NCI-H2029 treated with DMSO at 0.1 percent for 48 hours (cell line): ENCODE data around the gene RPLP2.

Experiments
- DNase-seq: peaks from one replicate; lab custom pipeline; 2025; lab: John Stamatoyannopoulos, UW

Gene RPLP2

DNA sequence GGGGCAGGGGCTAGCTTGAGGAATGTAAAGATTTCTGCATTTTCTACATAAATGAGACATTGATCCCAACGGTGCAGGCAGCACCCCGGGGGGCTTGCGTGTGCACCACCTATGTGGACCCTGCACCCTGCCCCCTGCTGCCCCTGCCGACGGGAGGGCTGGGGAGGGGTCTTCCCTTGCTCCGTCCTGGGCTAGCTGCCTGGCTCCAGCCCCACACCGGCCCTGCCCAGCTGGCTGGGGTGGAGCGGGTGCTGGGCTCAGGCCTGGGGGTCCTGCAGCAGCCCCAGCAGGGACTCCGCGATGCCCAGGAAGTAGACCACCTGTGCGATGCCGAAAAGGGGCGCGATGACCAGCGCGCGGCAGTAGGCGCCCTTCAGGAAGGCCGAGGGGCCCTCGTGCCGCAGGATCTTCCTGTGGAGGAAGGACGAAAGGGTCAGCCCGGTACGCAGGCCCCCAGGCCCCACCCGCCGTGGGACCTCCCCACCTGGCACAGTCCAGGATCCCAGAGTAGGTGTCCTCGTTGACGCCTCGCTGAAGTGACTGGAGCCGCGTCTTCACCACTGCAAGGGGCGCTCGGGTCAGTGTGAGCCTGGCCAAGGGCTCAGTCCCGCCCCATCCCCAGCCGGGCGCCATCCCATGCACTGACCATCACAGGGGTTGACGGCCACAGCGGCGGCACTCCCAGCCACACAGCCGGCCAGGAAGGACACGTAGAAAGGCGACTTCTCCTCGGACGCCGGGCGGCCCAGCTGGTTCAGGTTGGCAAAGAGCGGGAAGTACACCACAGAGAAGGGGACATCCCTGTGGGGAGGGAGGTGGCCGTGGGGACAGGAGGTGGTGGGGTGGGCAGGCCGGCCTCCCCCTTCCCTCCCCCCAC is 17.9 kb upstream of the RPLP2 start:
- no peak for DNase-seq

DNA sequence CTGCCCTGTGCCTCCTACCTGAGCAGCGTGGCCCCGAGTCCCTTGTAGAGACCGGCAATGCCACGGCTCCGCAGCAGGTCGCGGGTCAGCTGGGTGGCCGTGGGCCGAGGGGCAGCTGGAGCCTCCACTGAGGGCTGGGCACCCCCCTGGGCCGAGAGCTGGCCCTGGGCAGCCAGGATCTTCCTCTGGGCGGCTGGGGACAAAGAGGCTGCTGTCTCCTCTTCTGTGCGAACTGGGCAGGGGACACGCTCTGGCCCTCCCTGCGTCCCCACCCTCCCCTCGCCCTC is 17.3 kb upstream of the RPLP2 start:
- DNase-seq: no peak

DNA sequence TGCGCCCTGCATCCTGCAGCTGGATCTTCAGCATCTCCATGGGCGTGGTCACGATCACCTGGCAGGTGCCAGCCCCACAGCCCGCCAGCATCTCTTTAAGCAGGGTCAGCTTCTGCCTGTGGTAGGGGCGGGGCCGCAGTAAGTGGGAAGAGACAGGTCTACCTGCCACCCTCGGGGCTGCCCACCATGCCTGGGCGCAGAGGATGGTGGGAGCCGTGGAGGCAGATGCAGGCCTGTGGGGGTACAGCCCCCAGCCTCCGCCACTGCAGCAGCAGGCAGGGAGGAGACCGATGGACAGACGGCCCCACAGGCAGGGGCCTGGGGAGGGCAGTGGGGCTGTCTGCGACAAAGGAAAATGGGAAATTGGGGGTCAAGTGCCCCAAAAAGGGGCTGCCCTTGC is 16.9 kb upstream of the RPLP2 start:
- no peak for DNase-seq

DNA sequence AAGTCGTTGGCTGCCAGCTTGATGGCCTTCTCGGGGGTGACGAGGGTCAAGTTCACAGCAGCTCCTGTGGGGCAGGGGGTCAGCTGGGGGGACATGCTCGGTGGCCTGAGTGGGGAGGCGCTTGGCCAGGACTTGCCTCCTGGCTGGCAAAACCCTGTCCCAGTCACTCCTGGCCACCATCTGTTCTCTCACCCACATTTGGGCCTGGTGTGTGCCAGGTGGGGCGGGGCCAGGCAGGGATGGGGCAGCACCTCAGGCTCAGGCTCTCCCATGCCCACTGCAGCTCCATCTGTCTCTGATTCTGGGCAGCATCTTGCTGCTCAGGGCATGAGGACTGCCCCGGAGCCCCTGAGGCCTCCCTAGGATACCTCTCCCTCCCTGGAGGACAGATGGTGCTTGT is 16.2 kb upstream of the RPLP2 start:
- no peak for DNase-seq

DNA sequence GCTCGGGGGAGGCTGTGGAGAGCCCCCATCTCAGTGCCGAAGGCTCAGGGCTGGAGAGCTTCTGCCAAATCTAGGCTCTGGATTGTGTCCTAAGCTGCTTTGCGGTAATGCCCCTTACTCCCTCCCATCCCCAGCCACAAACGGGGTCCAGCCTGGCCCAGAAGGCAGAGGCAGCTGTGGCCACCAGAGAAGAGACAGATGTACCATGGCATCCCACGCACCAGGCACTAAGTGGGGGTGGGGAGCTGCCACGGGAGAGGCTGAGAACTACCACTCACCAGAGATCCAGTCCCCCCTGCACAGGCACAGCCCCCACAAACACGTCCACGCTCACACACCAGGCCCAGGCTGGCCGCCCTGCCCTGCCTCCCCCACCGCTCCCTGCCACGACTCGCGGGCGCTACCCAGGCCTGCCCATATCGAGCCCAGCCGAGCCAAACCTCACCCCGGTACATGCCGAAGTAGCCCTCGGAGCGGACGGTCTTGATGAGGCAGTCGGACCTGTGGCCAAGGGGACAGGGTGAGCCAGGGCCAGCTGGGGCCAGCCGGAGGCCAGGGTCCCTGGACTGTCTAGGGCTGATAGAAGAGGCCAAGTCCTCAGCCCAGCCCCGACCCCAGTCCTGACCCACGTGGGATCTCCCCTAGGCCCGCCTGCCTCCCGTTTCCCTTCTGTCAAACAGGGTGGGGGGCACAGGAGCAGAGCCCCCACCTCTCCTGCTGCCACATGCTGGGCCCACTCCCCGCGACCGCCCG is 15.6 kb upstream of the RPLP2 start:
- no peak for DNase-seq

DNA sequence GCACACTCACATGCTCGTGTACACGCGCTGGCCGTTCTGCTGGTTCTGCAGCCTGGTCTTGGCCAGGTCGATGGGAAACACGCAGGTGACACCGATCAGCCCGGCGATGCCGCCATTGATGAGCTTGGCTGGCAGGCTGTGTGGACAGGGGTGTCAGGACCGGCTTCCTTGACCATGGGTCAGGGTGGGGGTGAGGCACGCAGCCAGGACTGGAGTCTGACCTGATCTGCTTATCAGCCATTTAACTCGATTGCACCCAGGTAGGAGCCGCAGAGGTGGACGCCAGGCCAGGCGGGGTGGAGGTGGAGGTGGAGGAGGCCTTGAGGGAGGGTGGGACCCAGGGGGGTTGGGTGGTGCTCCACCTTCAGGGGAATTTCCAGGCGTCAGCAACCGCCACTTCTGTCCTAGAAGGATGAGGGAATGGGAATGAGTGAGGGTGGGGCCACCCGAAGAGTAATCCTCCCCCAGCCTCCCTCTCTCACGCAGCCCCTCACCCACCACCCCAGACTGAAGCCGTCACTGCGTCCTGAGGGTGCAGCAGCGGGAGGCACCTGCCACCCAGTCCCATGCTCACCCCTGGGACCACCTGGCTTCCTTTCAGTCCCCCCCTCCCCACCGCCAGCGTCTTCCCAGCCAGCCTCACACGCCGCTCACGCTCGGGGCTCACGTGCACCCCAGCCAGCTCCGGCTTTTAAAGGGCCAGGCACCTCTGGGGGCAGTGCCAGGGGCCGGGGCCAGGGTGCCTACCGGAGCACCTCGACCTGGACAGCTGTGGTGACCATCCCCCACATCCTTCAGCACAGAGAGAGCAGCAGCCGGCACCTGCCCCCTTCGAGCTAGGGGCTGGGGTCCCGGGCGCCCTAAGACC is 14.8 kb upstream of the RPLP2 start:
- no peak for DNase-seq

DNA sequence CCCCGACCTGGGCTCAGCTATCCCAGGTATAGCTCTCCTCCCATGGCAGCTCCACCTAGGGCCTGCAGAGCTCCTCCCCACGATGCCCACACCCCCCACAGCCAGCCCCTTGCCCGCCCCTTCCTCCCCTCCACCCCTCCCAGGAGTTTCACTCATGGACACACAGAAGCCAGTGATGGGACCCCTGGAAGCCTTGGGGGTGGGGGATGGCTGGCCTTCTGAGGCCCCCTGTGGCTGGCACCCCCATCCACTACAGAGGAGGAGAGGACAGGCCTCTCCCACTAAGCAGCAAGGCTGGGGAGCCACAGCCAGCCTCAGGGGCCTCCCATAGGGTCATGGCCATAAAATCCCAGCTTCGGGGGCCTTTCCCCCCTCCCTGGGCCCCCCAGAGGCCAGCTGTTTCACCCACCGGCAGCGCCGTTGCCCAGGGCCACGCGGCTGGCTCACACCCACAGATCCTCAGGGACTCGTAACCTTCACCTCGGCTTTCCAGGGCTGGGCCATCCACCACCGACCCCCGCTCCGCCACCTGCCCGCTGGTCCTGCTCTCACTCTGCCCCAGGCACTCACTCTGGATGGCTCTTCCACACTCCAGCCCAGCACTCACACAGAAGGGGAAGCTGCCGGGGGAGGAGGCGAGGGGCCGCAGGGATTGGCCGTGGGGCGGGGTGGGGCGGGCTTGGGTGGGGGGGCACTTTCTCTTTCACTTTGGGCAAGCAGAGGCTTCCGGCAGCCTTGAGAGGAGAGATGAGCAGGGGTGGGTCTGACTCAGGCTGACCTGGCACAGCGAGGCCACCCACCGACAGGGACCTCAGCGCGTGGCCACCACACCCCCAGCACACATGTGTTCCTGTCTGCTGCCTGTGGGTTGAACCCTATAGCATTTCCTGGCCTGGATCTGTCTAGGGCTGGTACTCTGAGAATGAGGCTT is 13.9 kb upstream of the RPLP2 start:
- peak; percentile 58 for DNase-seq

DNA sequence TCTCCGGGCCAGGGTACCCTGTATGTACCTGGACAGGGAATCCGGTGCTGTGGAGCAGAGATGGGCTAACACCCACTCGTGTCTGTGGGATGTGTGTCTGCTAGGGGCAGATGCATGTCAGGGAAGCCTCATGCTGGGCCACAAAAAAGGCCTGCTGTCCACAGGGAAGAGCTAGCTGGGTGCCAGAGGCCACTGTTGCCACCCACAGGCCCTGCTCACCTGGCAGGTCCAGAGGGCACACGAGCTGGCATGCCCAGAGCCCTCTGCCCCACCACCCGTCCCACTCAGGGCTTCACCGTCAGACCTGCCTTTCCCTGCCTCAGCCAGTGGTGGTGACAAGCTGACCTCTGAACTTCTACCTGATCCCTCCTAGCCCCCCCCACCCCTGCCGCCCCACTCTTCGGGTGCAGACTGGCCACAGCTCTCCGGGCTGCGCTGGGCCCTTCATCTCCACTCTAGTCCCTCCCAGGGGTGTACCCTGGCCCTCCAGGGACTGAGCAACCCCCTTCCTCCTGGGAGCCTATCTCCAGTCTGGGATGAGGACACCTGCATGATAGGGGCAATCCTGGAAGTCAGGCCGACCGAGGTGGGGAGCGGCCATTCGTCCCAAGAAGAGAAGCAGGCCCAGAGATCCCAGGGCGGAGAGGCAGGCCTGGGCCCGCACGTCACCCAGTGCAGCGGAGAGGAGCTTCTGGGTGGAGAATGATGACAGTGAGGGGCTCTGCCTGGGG is 13.0 kb upstream of the RPLP2 start:
- DNase-seq: no peak

DNA sequence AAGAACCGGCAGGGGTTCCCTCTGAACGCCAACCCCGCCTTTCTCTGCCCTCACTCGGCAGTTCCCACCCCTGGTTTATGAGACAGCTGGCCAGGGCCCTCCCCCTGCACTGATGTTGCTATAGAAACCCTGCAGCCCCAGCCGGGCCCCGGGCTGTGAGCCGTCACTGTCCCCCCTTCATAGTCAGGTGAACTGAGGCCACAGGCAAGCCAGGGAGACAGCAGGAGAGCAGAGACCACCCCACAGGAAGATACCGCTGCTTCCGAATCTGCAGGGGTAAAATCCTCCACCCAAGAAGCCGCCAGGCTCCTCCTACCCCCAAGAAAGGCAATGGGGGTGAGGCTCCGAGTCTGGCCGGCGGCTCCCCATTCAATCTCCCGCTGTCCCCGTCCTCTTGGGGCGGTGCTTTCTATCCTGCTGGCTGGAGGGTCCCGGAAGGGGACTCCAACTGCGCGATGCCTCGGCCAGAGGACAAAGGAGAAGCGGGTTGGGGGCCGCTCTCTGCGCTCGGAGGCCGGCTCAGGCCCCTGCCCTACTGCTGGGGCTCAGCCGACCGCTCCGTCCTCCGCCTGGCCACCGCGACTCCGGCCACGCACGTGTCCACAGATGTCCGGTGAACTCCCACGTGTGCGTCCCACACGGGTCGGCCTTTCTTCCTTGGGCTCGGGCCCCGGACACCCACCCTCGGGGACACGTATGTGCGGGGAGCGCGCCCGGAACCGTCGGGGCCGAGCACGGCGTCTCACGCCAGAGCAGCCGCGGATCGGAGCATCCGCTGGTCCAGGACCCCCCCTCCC is 12.3 kb upstream of the RPLP2 start:
- DNase-seq: peak; percentile 32

DNA sequence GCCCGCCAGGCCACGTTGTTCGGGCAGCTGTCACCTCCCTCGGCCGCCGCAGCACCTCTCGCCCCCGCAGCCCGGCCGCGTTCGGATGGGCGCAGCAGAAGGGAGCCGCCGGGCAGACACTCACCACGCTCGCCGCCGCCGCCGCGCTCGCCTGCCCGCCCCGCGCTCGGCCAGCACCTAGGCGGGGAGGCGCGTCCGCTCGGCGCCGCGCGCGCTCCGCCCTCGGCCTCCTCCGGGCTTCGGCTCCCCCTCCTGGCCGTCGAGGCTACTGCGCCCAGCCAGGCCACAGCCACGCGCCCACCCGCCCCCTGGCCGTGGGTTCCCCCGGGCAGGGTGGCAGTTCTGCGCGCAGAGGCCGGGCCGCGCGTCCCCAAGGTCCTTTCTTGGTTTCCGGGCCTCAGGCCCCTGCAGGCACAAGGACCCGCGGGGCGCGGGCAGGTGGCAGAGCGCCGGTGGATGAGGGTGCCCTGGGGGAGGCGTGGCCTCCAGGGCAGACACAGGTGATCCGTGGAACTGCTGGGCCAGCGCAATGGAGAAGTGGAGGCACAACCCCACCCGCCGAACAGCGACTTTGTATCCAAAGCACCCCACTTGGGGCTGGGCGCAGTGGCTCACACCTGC is 11.6 kb upstream of the RPLP2 start, which contains the start of gene SLC25A22:
Gene SLC25A22, minus strand, starts transcription at position 189 of the 621 bp plus-strand sequence. CDS start 3,275 bp downstream, outside the sequence.
- DNase-seq: peak; percentile 29

DNA sequence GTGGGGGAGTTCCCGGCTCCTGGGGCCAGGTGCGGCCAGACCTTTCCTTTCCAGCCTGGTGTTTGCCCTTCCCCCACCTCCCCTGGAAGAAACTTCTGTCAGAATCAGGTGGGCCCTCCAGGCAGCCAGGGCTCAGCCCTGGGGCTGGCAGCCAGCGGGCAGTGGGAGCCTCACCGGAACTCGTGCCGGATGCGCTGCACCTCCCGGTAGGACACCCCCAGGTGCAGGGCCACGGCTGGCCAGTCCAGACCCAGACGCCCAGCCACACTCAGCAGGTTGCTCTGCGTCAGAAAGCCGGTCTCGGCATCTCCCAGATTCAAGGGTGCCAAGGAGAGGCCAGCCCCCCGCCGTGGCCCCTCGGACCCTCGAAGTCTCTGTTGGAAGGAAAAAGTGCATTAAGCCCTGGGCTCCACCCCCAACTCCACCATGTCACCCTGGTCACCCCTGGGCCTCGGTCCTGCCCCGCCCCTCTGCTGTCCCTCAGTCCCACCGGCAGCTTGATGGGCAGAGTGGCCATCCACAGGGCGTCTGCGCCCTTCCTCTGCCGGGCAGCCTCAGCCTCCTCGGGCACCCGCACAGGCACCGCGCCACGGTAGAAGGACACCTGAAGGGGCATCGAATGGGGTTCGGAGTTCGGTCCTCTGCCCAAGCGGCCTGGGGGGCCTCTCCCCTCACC is 10.0 kb upstream of the RPLP2 start:
- DNase-seq: no peak

DNA sequence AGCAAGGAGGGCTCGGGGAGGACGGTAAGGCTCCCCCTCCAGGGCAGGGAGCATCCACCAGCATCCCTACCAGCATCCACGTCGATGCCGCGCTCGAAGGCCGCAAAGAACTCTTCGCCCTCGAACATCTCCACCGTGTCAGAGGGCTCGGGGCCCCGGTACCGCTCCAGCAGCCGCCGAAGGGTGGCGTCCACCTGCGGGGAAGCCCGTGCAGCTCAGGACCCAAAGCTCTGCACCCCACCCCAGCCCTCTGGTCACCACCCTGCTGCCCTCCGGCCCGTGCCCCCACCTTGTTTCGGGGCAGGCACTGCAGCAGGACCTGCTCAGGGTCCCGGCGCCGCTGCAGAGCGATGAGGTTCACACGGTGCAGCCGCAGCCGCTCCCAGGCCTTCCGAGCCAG is 9.3 kb upstream of the RPLP2 start:
- DNase-seq: no peak

DNA sequence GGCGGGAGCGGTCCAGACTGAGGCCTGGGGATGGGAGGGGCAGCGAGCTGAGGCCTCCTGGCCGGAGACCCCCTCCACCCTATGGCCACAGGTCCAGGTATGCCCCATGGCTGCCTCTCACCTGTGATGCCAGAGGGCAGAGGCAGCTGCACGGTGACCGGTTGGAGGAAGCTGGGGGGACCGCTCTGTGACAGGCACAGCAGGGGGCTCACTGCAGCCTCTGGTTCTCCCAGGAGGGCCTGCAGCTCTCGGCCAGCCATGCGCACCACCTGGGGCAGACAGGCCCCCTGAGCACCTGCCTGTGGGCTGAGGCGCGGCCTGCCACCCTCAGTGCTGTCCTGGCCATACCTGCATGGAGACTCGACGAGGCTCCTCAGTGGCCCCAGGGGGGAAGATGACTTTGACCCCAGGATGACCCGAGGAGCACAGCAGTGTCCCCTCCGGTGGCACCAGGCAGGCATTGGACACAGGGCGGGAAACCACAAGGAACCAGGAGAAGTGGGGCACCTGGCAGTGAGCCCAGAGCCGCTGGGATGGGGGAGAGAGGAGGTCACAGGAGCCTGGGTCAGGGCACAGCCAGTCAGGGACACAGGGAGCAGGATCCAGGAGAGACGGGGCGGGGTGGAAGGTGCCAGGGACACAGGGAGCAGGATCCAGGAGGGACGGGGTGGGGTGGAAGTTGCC is 8.5 kb upstream of the RPLP2 start:
- DNase-seq: no peak

DNA sequence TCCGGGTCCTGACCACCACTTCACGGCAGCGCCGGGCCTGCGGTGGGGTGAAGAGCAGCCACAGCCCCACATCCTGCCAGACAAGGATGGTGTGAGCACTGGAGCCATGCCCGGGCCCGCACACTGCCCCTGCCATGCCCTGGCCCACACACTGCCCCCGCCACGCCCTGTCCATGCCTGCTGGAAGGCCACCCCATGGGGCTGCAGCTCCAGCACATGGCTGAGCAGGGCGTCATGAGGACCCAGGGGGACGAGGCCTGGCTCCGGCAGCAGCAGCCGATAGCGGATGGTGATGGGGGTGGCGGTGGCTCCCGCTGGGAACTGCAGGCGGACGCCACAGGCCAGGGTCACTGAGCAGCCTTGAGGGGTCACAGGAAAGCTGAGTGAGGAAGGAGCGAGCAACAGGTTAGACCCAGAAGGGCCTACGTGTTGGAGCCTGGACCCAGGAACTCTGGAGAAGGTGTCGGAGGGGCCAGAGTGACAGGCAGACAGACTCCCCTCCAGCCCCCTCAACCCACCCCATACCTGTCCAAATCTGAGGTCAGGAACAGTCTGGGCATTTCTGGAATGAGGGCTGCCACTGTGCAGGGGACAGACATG is 7.6 kb upstream of the RPLP2 start:
- DNase-seq: no peak

DNA sequence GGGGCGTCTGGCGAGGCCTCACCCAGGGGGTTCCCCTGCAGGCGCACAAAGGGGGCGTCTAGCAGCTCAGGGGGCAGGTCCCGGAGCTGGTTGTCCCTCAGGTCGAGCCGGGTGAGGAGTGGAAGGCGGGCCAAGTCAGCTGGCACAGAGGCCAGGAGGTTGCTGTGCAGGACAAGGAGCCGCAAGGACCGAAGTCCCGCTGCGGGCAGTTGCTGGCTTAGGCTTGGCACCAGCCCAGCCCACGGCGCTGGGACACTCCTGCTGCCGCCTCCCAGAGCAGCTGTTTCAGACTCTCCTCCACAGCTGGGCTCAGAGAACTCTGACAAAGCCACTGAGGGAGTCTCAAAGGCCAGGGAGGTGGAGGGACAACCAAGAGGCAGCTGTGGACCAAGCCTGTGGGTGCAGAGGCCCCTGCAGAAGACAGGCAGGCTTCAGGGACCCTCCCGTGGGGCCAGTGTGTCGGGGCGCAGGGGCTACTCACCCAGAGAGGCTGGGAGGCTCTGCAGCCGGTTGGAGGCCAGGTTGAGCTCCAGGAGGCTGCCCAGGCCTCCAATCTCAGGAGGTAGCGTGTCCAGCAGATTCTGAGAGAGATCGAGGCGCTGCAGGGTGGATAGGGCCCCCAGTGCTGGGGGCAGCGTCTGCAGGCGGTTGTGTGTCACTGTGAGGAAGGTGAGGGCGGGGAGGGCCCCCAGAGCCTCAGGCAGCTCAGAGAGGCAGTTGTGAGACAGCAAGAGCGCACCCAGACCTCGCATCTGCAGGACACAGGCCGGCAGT is 6.9 kb upstream of the RPLP2 start:
- no peak for DNase-seq

DNA sequence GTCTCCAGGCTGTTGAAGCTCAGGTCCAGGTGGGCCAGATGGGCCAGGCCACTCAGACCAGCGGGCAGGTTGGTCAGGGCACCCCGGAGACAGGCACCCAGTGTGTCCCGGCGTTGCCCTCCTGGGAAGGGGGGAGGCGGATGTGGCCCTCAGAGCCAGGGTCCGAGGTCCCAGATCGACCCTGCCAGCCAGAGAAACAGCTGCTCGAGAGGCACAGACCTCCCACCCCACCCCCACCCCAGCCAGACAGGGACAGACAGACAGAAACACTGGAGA is 6.4 kb upstream of the RPLP2 start:
- DNase-seq: no peak
